LNCaP clone FGC (cell line): ENCODE measurements around the gene SMARCE1.

Experiments used
- DNase-seq: peaks from one replicate; pipeline ENCODE4 v3.0.0-alpha.2; 2011; ENCODE audit warnings: low read depth
- H3K4me3 ChIP-seq: 2 replicates; pipeline ENCODE4 v1.5.1; 2011; ENCODE audit warnings: mild to moderate bottlenecking, low read depth, low read length, control low read depth
- CTCF ChIP-seq: IDR thresholded peaks from 2 replicates; pipeline ENCODE4 v1.5.1; 2012; ENCODE audit warnings: mild to moderate bottlenecking; ENCODE audit not compliant: control insufficient read depth, insufficient read depth; ENCODE audit errors: extremely low read depth

The SMARCE1 gene

GRCh38 chr17:40666331-40666730 is 18.7 kb upstream of the SMARCE1 start:
- no peak overlapping the region for H3K4me3 ChIP-seq
- DNase-seq: no peak
- TF ChIP-seq CTCF: no peak

GRCh38 chr17:40664582-40665333 is 17.1 kb upstream of the SMARCE1 start, which contains the start of gene KRT222:
Gene KRT222, minus strand, starts transcription at chr17:40665177. Its CDS starts 78 bp downstream, at chr17:40665099.
- no peak for DNase-seq
- H3K4me3 ChIP-seq: no peak within 1 kb of the TSS
- no peak for TF ChIP-seq CTCF

GRCh38 chr17:40663252-40663651 is 15.6 kb upstream of the SMARCE1 start:
- no peak overlapping the region for H3K4me3 ChIP-seq
- TF ChIP-seq CTCF: no peak
- no peak for DNase-seq

GRCh38 chr17:40659911-40660310 is 12.3 kb upstream of the SMARCE1 start:
- no peak for TF ChIP-seq CTCF

GRCh38 chr17:40658396-40658795 is 10.8 kb upstream of the SMARCE1 start:
- H3K4me3 ChIP-seq: no peak overlapping the region
- no peak for DNase-seq
- no peak for TF ChIP-seq CTCF

More at GRCh38 chr17:40659911-40660310, 12.3 kb upstream of the SMARCE1 start:
- H3K4me3 ChIP-seq: no peak overlapping the region
- no peak for DNase-seq

GRCh38 chr17:40651939-40652338 is 4.3 kb upstream of the SMARCE1 start:
- no peak for TF ChIP-seq CTCF
- no peak for DNase-seq

More at GRCh38 chr17:40651939-40652338, 4.3 kb upstream of the SMARCE1 start:
- H3K4me3 ChIP-seq: no peak overlapping the region
